NT2/D1 (cell line): ENCODE measurements around the gene GABARAPL1.

Source experiments
- SUZ12 ChIP-seq: IDR thresholded peaks from 2 replicates; pipeline ENCODE4 v1.6.1; 2011; ENCODE audit not compliant: insufficient read length, insufficient read depth; ENCODE audit errors: extremely low read depth
- YY1 ChIP-seq: IDR thresholded peaks from 2 replicates; pipeline ENCODE4 v1.6.1; 2011; ENCODE audit not compliant: insufficient read length, insufficient read depth
- ZNF274 ChIP-seq: IDR thresholded peaks from 2 replicates; pipeline ENCODE4 v1.6.1; 2011; ENCODE audit warnings: mild to moderate bottlenecking, low read depth, low read length

DNA sequence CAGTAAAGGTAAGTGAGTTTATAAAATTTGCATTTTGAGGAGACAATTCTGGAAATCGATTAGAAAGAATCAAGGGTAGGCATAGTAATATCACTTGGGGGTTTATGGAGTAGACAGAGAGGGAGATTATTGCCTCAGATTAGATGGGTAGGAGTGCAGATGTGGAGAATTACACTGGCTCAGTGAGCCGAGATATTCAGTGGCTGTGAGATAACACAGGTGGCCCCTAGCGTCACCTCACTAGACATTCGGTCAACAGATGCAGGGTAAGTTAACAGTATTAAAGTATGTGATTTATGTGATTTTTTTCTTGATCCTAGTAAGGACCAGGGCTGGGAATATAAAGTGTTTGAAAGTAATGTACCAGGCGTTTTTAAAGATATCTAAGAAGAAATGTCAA lies 55.4 kb downstream of the GABARAPL1 start:
- no peak for TF ChIP-seq SUZ12
- no peak for TF ChIP-seq ZNF274
- TF ChIP-seq YY1, result no peak
